Adrenal gland (tissue), 12 donors: ENCODE data around the gene UPK1A. TPM values are rescaled to one million over a fixed set of nuclear protein-coding genes. Genes with fewer than 3 reads are reported as not detected.

Experiments used
- DNase-seq, 7 donors: peaks; one replicate each; pipeline ENCODE4 v3.0.0-alpha.2; 2019 to 2020
- H3K27ac ChIP-seq, 5 donors: fragments of 200-600 bp; sonication (generic) in 4 of 5; 1 replicate in 3 of 5; 2 replicates in 2 of 5; pipeline versions ENCODE4 v1.5.1 to v1.8.0; 2016 to 2020; ENCODE audit warnings: mild to moderate bottlenecking in 1 of 5
- H3K27me3 ChIP-seq: fragments of 200-600 bp; 2 replicates; pipeline ENCODE4 v1.8.0; 2021
- H3K36me3 ChIP-seq, 2 donors: fragments of 200-600 bp; replicated peaks in 1 of 2; 1 replicate in 1 of 2; 2 replicates in 1 of 2; pipeline versions ENCODE4 v1.5.1 to v1.8.0; 2018 to 2022
- H3K4me1 ChIP-seq, 2 donors: fragments of 200-600 bp; replicated peaks in 1 of 2; 1 replicate in 1 of 2; 2 replicates in 1 of 2; pipeline versions ENCODE4 v1.5.1 to v1.8.0; 2018 to 2021
- H3K4me3 ChIP-seq, 4 donors: fragments of 200-600 bp; sonication (generic) in 3 of 4; one replicate each; pipeline ENCODE4 v1.5.1; 2016 to 2018
- H3K9me3 ChIP-seq, 3 donors: fragments of 200-600 bp; sonication (generic) in 1 of 3; replicated peaks in 1 of 3; 1 replicate in 2 of 3; 2 replicates in 1 of 3; pipeline versions ENCODE4 v1.5.1 to v1.8.0; 2016 to 2021
- POLR2A ChIP-seq, 2 donors: fragments of 450-650 bp; IDR thresholded peaks; one replicate each; pipeline ENCODE4 v1.6.1; 2017; ENCODE audit warnings: antibody characterized with exemption in 2 of 2, mild to moderate bottlenecking in 2 of 2, moderate library complexity in 1 of 2
- WGBS, 4 donors: extraction: QIAGEN DNeasy Blood & Tissue Kit in 2 of 4; methylation state at CpG; one replicate each; pipeline versions ENCODE4 v1.1.5 to v1.1.7; 2013 to 2017; 5-methylcytosine and 5-hydroxymethylcytosine counted together
- intact Hi-C, 2 donors: fragments of 100-400 bp; cut with DNase I; formaldehyde crosslinking; loops; one replicate each; pipeline versions ENCODE4 v1.14.1 to v1.15.0; 2022 to 2023
- polyA plus RNA-seq, 3 donors: library from polyadenylated mRNA; stranded (reverse); fragments of 200-250 nt in 2 of 3; fragments of 350-450 nt in 1 of 3; fragmentation: Illumina TruSeq in 1 of 3; extraction: RNeasy Lipid Tissue Mini Kit (QIAGEN cat#74804) in 1 of 3; gene quantifications; one replicate each; pipeline ENCODE4 v1.2.3, GENCODE V29; 2013 to 2014
- total RNA-seq, 9 donors: library from RNA; depleted of rRNA in 4 of 9; stranded (reverse); fragments of >200 nt in 4 of 9; fragments of 120-200 nt in 1 of 9; fragmentation: NEBNext Ultra II Directional in 1 of 9; extraction: Animal tissue kit (Norgen Biotek cat#: 25700) in 1 of 9; gene quantifications; one replicate each; pipeline versions ENCODE4 v1.1.0 to v1.2.4, GENCODE V29; 2013 to 2023
- TF ChIP-seq, protein P1 (sequence below), 6 experiments: fragments of 450-650 bp in 4 of 6; fragments of 200-600 bp in 2 of 6; sonication (generic) in 1 of 6; IDR thresholded peaks; 1 replicate in 5 of 6; 2 replicates in 1 of 6; pipeline versions ENCODE4 v1.5.1 to v1.8.0; 2016 to 2021; ENCODE audit warnings: antibody characterized with exemption in 6 of 6, mild to moderate bottlenecking in 2 of 6, moderate library complexity in 1 of 6
- donor health status: healthy with polysubstance abuse.
- donor health status: Bipolar disorder and iron deficiency.
- donor health status: DM: yes; HTN: yes; CAD: no.
- donor health status: DM: no; HTN: no; CAD: no.
- donor health status: DM: no; HTN: no; CAD: no.
- donor health status: DM: yes; HTN: yes; CAD: no.

The UPK1A gene
- total and polyA plus RNA-seq, 12 donors, result 1.2 TPM; not detected in 11

DNA sequence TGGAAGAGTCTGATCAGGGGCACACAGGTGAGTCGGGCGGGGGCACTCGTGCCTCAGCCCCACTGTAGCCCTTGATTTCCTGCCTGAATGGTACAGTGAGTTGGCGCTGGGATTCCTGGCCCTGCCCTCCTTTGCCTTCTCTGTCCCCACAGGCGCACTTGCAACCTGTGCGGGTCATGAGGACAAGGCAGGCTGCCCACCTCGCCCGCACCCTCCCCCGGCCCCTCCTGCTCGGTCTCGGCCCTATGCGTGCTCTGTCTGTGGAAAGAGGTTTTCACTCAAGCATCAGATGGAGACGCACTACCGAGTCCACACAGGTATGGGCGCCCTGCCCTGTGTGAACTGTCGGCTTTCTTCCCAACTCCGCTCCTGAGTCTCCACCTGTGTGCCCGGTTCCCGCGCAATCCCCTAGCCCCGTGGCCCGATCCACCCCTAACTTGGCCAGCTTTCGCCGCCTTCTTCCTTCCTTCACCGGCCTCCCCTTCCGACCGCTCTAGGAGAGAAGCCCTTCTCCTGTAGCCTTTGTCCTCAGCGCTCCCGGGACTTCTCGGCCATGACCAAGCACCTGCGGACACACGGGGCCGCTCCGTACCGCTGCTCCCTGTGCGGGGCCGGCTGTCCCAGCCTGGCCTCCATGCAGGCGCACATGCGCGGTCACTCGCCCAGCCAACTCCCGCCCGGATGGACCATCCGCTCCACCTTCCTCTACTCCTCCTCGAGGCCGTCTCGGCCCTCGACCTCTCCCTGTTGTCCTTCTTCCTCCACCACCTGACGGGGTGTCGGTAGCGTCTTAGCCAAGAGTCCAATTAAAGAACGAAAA, 49.9 kb downstream of the UPK1A start:
- Histone ChIP-seq H3K9me3 (no peaks in the 10 kb centered on the region), H3K36me3 (peaks cover 0 to 12% of the 10 kb centered on the region in 2 donors), H3K4me1 (peaks cover 21 to 26% of the 10 kb centered on the region in 2 donors), H3K27me3 (no peaks in the 10 kb centered on the region), H3K4me3 (peak overlapping the region; percentile 0 to 99 (median 56)), H3K27ac (peak overlapping the region; percentile 50 to 99 (median 70))
- TF ChIP-seq, protein P1, sequence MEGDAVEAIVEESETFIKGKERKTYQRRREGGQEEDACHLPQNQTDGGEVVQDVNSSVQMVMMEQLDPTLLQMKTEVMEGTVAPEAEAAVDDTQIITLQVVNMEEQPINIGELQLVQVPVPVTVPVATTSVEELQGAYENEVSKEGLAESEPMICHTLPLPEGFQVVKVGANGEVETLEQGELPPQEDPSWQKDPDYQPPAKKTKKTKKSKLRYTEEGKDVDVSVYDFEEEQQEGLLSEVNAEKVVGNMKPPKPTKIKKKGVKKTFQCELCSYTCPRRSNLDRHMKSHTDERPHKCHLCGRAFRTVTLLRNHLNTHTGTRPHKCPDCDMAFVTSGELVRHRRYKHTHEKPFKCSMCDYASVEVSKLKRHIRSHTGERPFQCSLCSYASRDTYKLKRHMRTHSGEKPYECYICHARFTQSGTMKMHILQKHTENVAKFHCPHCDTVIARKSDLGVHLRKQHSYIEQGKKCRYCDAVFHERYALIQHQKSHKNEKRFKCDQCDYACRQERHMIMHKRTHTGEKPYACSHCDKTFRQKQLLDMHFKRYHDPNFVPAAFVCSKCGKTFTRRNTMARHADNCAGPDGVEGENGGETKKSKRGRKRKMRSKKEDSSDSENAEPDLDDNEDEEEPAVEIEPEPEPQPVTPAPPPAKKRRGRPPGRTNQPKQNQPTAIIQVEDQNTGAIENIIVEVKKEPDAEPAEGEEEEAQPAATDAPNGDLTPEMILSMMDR (IDR thresholded peaks at IDR 0.05), result no peak
- TF ChIP-seq POLR2A (IDR thresholded peaks at IDR 0.05), result no peak
- DNase-seq, result peak; percentile 66 to 81 (median 72)
- WGBS, 4 donors, result 0 to 5% (median 3%) methylated on average over 33 to 52 of the region's 52 CpGs
- intact Hi-C loops, result loop anchor here in 1 of 2 donors (2.0 to 10.0 kb wide), 2 partner anchors 21 to 171 kb away; partner anchors contain the start of gene TMEM147

DNA sequence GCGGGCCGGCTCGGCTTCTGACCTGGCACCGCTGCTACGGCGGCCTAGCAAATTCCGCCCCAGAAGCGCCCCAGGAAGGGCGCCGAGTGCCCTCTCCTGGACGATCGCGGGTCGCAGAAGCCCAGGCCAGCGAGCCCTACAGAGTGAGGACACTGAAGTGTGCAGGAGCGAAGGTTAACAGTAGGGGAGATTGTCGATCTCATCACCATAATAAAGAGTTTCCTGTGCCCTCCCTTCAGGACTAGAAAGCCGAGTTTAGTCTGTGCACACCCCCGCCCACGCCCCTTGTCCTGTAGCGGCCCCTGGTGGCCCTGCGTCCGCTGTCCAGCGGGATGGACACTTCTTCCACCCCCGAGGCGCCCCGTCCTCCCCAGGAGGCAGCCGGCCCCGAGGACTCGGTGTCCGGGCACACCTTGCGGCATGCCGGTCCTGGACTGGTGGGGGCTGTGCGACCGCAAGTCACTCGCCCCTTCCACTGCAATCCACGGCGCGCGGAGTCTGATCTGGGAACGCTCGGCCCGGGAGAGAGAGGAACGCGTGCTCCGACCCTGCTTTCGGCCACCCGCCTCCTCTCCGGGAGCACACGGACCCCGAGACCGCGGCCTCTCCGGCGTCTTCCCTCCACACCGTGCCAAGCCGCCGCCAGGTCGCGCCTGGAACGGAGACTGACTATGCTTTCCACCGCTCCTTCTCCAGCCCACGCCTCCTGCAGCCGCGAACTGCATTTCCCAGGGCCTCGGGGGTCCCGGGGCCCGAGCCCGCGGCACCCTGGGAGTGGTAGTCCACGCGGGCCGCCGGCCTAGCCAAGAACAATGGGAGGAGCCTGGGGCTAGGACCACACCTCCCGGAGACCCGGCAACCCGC, 50.7 kb downstream of the UPK1A start:
- H3K4me3 ChIP-seq, result peak overlapping the region; percentile 0 to 99 (median 78)
- H3K27me3 ChIP-seq, result no peaks in the 10 kb centered on the region
- H3K36me3 ChIP-seq, result peaks cover 0 to 21% of the 10 kb centered on the region in 2 donors
- peaks cover 21 to 26% of the 10 kb centered on the region in 2 donors for H3K4me1 ChIP-seq
- peak overlapping the region; percentile 68 to 99 (median 85) for H3K27ac ChIP-seq
- no peaks in the 10 kb centered on the region for H3K9me3 ChIP-seq
- intact Hi-C loops, result loop anchor here in 1 of 2 donors (2.0 to 10.0 kb wide), 2 partner anchors 22 to 172 kb away; partner anchors contain the start of gene TMEM147
- peak in 1 of 2 donors; percentile 4 for TF ChIP-seq POLR2A (IDR thresholded peaks at IDR 0.05)
- TF ChIP-seq, protein P1 (IDR thresholded peaks at IDR 0.05), result peak; percentile 59 to 98 (median 92)
- 0 to 1% (median 0%) methylated on average over 9 to 77 of the region's 77 CpGs for WGBS, 4 donors
- DNase-seq, result peak; percentile 94 to 97 (median 96)

DNA sequence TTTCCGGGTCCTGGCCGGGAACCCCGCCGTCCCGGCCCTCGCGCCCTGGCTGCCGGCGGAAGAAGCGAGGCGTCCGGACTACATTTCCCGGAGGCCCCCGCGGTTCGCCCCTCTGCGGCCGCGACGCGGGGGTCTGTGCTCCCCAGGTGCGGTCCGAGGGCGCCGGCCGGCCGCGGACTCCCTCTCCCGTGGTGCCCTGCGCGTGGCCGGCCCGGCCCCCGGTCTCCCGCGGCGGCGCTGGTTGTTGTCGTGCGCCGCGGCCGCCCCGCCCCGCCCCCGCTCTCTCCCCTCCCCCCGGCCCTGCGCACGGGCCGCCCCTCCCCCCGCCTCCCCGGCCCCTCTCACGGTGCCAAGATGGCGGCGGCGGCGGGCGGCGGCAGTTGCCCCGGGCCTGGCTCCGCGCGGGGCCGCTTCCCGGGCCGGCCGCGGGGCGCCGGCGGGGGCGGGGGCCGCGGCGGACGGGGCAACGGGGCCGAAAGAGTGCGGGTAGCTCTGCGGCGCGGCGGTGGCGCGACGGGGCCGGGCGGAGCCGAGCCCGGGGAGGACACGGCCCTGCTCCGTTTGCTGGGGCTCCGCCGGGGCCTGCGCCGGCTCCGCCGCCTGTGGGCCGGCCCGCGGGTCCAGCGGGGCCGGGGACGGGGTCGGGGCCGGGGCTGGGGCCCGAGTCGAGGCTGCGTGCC, 51.5 kb downstream of the UPK1A start, which contains the start of gene KMT2B:
TSS of gene KMT2B (plus strand) at position 339 of the 680 bp plus-strand sequence. CDS start at position 355, 16 bp downstream.
- peak within 1 kb of the TSS; percentile 72 to 99 (median 87) for H3K27ac ChIP-seq
- DNase-seq, result no peak
- TF ChIP-seq, protein P1 (IDR thresholded peaks at IDR 0.05), result no peak
- TF ChIP-seq POLR2A (IDR thresholded peaks at IDR 0.05), result no peak
- 1 to 2% methylated on average over 70 to 104 of the region's 109 CpGs; no CpG with 5 or more reads in 2 of the 4 donors for WGBS, 4 donors
- intact Hi-C loops, result loop anchor here in 1 of 2 donors (2.0 to 10.0 kb wide), 2 partner anchors 23 to 173 kb away; partner anchors contain the start of gene TMEM147
- peaks cover 21 to 26% of the 10 kb centered on the region in 2 donors for H3K4me1 ChIP-seq
- peaks cover 0 to 29% of the 10 kb centered on the region in 2 donors for H3K36me3 ChIP-seq
- peak within 1 kb of the TSS; percentile 0 to 99 (median 86) for H3K4me3 ChIP-seq
- no peaks in the 10 kb centered on the region for H3K27me3 ChIP-seq
- no peaks in the 10 kb centered on the region for H3K9me3 ChIP-seq
